ENCODE measurements around the gene SLC5A4.

GRCh38 chr22:32281072-32281471, 25.9 kb upstream of the SLC5A4 start:
- TF ChIP-seq CTCF (optimal IDR thresholded peaks at IDR 0.05 in 1 of 3, IDR thresholded peaks at IDR 0.05 in 1 of 3, conservative IDR thresholded peaks at IDR 0.05 in 1 of 3; ENCODE audit: extremely low read depth in 1 of 3, insufficient read depth in 2 of 3, low read length in 3 of 3) (no peak), EZH2 (IDR thresholded peaks at IDR 0.05; ENCODE audit: low read length) (no peak)
